Body of pancreas (tissue), 4 donors: ENCODE measurements around the gene FAHD1. TPM values are rescaled to one million over a fixed set of nuclear protein-coding genes. Genes with fewer than 3 reads are reported as not detected.

ENCODE experiments used
- ATAC-seq: fragments of 150-250 bp; one replicate; pipeline ENCODE4 v1.9.1; 2016
- DNase-seq, 4 donors: peaks; one replicate each; pipeline ENCODE4 v3.0.0-alpha.2; 2019
- H3K27ac ChIP-seq, 4 donors: fragments of 200-600 bp; sonication (generic); 1 replicate in 3 of 4; 2 replicates in 1 of 4; pipeline versions ENCODE4 v1.5.1 to v1.6.1; 2016 to 2019; ENCODE audit warnings: mild to moderate bottlenecking in 1 of 4, mixed read lengths in 1 of 4, moderate library complexity in 1 of 4
- H3K27me3 ChIP-seq, 2 donors: fragments of 200-600 bp; sonication (generic); one replicate each; pipeline ENCODE4 v1.6.0; 2016; ENCODE audit warnings: mild to moderate bottlenecking in 1 of 2
- H3K36me3 ChIP-seq, 2 donors: fragments of 200-600 bp; sonication (generic); replicated peaks in 1 of 2; 2 replicates each; pipeline ENCODE4 v1.5.1; 2016; ENCODE audit warnings: low read depth in 2 of 2; ENCODE audit not compliant: insufficient read depth in 1 of 2
- H3K4me1 ChIP-seq: fragments of 200-600 bp; sonication (generic); one replicate; pipeline ENCODE4 v1.6.0; 2016
- H3K4me3 ChIP-seq, 2 donors: fragments of 200-600 bp; sonication (generic); 1 replicate in 1 of 2; 2 replicates in 1 of 2; pipeline ENCODE4 v1.5.1; 2016 to 2019
- H3K9me3 ChIP-seq, 3 donors: fragments of 200-600 bp; sonication (generic); 1 replicate in 2 of 3; 2 replicates in 1 of 3; pipeline ENCODE4 v1.5.1; 2016
- CTCF ChIP-seq, 7 experiments: fragments of 450-650 bp in 4 of 7; fragments of 200-600 bp in 3 of 7; sonication (generic) in 3 of 7; IDR thresholded peaks; one replicate each; pipeline ENCODE4 v1.5.1; 2016 to 2019; ENCODE audit warnings: antibody characterized with exemption in 7 of 7
- POLR2A ChIP-seq, 3 donors: fragments of 450-650 bp; IDR thresholded peaks; one replicate each; pipeline ENCODE4 v1.6.1; 2016; ENCODE audit warnings: antibody characterized with exemption in 3 of 3, mild to moderate bottlenecking in 2 of 3
- WGBS, 2 donors: methylation state at CpG; one replicate each; pipeline ENCODE4 v1.1.5; 2017; 5-methylcytosine and 5-hydroxymethylcytosine counted together
- intact Hi-C: fragments of 100-400 bp; cut with DNase I; formaldehyde crosslinking; loops from one replicate; pipeline ENCODE4 v1.15.1; 2023
- total RNA-seq, 2 donors: library from RNA; depleted of rRNA; stranded (reverse); fragments of >200 nt; gene quantifications; one replicate each; pipeline ENCODE4 v1.1.0, GENCODE V29; 2016

FAHD1 gene
- total RNA-seq, 2 donors from 2014 or later, result 32.6 to 50.8 TPM

GRCh38 chr16:1779741-1780676, 47.0 kb upstream of the FAHD1 start:
- 75 to 77% methylated on average over 3 to 27 of the region's 27 CpGs for WGBS, 2 donors
- peak in 1 of 4 donors; percentile 14 for DNase-seq

GRCh38 chr16:1780677-1781072, 46.3 kb upstream of the FAHD1 start:
- no peaks in the 10 kb centered on the region for H3K27me3 ChIP-seq
- intact Hi-C loops, result no loop called here
- H3K9me3 ChIP-seq, result no peaks in the 10 kb centered on the region
- no peak for ATAC-seq
- WGBS, 2 donors, result 61 to 62% methylated on average over 5 to 6 of the region's 6 CpGs
- no peak overlapping the region for H3K4me3 ChIP-seq
- DNase-seq, result peak in 1 of 4 donors; percentile 8
- peak overlapping the region in 1 of 4 donors; percentile 94 for H3K27ac ChIP-seq
- TF ChIP-seq CTCF (IDR thresholded peaks at IDR 0.05) (no peak), POLR2A (IDR thresholded peaks at IDR 0.05) (no peak)
- peaks cover 8 to 9% of the 10 kb centered on the region in 2 donors for H3K36me3 ChIP-seq
- H3K4me1 ChIP-seq, result peaks cover 52% of the 10 kb centered on the region

More at GRCh38 chr16:1779741-1780676, 47.0 kb upstream of the FAHD1 start:
- Histone ChIP-seq H3K27me3 (no peaks in the 10 kb centered on the region), H3K27ac (peak overlapping the region in 2 of 4 donors; percentile 10 to 94), H3K4me3 (no peak overlapping the region), H3K4me1 (peaks cover 49% of the 10 kb centered on the region), H3K36me3 (peaks cover 8 to 9% of the 10 kb centered on the region in 2 donors), H3K9me3 (no peaks in the 10 kb centered on the region)
- TF ChIP-seq POLR2A (IDR thresholded peaks at IDR 0.05), result peak in 2 of 3 donors; percentile 13 to 14
- TF ChIP-seq CTCF (IDR thresholded peaks at IDR 0.05), result no peak
- no peak for ATAC-seq
- intact Hi-C loops, result no loop called here

GRCh38 chr16:1781254-1781653, 45.8 kb upstream of the FAHD1 start:
- Histone ChIP-seq H3K27ac (peak overlapping the region; percentile 84 to 95 (median 94)), H3K36me3 (peaks cover 8 to 9% of the 10 kb centered on the region in 2 donors), H3K4me1 (peaks cover 54% of the 10 kb centered on the region), H3K9me3 (no peaks in the 10 kb centered on the region), H3K27me3 (no peaks in the 10 kb centered on the region), H3K4me3 (peak overlapping the region; percentile 57 to 77)
- ATAC-seq (no peak), DNase-seq (peak in 1 of 4 donors; percentile 12)
- WGBS, 2 donors, result 48 to 57% methylated on average over 4 to 20 of the region's 20 CpGs
- intact Hi-C loops, result no loop called here
- TF ChIP-seq CTCF (IDR thresholded peaks at IDR 0.05) (no peak), POLR2A (IDR thresholded peaks at IDR 0.05) (no peak)

GRCh38 chr16:1781758-1782407, 45.1 kb upstream of the FAHD1 start:
- 1% methylated on average over 26 to 70 of the region's 70 CpGs for WGBS, 2 donors
- intact Hi-C loops, result no loop called here
- Histone ChIP-seq H3K9me3 (no peaks in the 10 kb centered on the region), H3K4me3 (peak overlapping the region; percentile 57 to 77), H3K36me3 (peaks cover 4 to 9% of the 10 kb centered on the region in 2 donors), H3K27ac (peak overlapping the region; percentile 84 to 95 (median 94)), H3K4me1 (peaks cover 54% of the 10 kb centered on the region), H3K27me3 (no peaks in the 10 kb centered on the region)
- TF ChIP-seq CTCF (IDR thresholded peaks at IDR 0.05) (peak in 3 of 7 experiments; percentile 10 to 42 (median 20)), POLR2A (IDR thresholded peaks at IDR 0.05) (peak in 2 of 3 donors; percentile 21 to 81)
- DNase-seq (peak in 3 of 4 donors; percentile 37 to 49 (median 48)), ATAC-seq (peak; percentile 2)
